ENCODE data around the gene LRRC4B.

The LRRC4B gene

GRCh38 chr19:50569938-50570540 is 1.8 kb upstream of the LRRC4B start:
- no peaks in the 10 kb centered on the region for H3K36me3 ChIP-seq (ENCODE audit: low read depth)
- no peaks in the 10 kb centered on the region for H3K9me3 ChIP-seq (ENCODE audit: severe bottlenecking)
- no peak overlapping the region for H3K27ac ChIP-seq (ENCODE audit: poor library complexity, severe bottlenecking)
- no peaks in the 10 kb centered on the region for H3K4me1 ChIP-seq (ENCODE audit: insufficient read depth, poor library complexity, severe bottlenecking)
- ATAC-seq (ENCODE audit: low read depth) (no peak), DNase-seq (ENCODE audit: low spot score) (no peak)
- no peak for TF ChIP-seq CTCF (IDR thresholded peaks at IDR 0.05; ENCODE audit: poor library complexity, severe bottlenecking)
- H3K4me3 ChIP-seq (ENCODE audit: severe bottlenecking) = no peak overlapping the region
- peaks cover 33% of the 10 kb centered on the region for H3K27me3 ChIP-seq (ENCODE audit: insufficient read depth, poor library complexity, severe bottlenecking)

- Histone ChIP-seq H3K4me3 (ENCODE audit: severe bottlenecking) (no peak overlapping the region), H3K27ac (ENCODE audit: poor library complexity, severe bottlenecking) (no peak overlapping the region), H3K4me1 (ENCODE audit: insufficient read depth, poor library complexity, severe bottlenecking) (no peaks in the 10 kb centered on the region), H3K27me3 (ENCODE audit: insufficient read depth, poor library complexity, severe bottlenecking) (peaks cover 44% of the 10 kb centered on the region), H3K36me3 (ENCODE audit: low read depth) (no peaks in the 10 kb centered on the region), H3K9me3 (ENCODE audit: severe bottlenecking) (no peaks in the 10 kb centered on the region)
- DNase-seq (ENCODE audit: low spot score) (no peak), ATAC-seq (ENCODE audit: low read depth) (no peak)
- no peak for TF ChIP-seq CTCF (IDR thresholded peaks at IDR 0.05; ENCODE audit: poor library complexity, severe bottlenecking)
These were observed 778 bp upstream of the LRRC4B start for GRCh38 chr19:50568728-50569698.

- Histone ChIP-seq H3K36me3 (ENCODE audit: low read depth) (no peaks in the 10 kb centered on the region), H3K27ac (ENCODE audit: poor library complexity, severe bottlenecking) (no peak overlapping the region), H3K9me3 (ENCODE audit: severe bottlenecking) (no peaks in the 10 kb centered on the region), H3K27me3 (ENCODE audit: insufficient read depth, poor library complexity, severe bottlenecking) (peaks cover 59% of the 10 kb centered on the region), H3K4me1 (ENCODE audit: insufficient read depth, poor library complexity, severe bottlenecking) (no peaks in the 10 kb centered on the region), H3K4me3 (ENCODE audit: severe bottlenecking) (no peak overlapping the region)
- no peak for TF ChIP-seq CTCF (IDR thresholded peaks at IDR 0.05; ENCODE audit: poor library complexity, severe bottlenecking)
- ATAC-seq (ENCODE audit: low read depth) (no peak), DNase-seq (ENCODE audit: low spot score) (no peak)
These were observed 988 bp downstream of the LRRC4B start for GRCh38 chr19:50567052-50567841.

- ATAC-seq (ENCODE audit: low read depth) = no peak
- no peak for TF ChIP-seq CTCF (IDR thresholded peaks at IDR 0.05; ENCODE audit: poor library complexity, severe bottlenecking)
- H3K27ac ChIP-seq (ENCODE audit: poor library complexity, severe bottlenecking) = no peak overlapping the region
- DNase-seq (ENCODE audit: low spot score) = no peak
- no peaks in the 10 kb centered on the region for H3K9me3 ChIP-seq (ENCODE audit: severe bottlenecking)
- peaks cover 67% of the 10 kb centered on the region for H3K27me3 ChIP-seq (ENCODE audit: insufficient read depth, poor library complexity, severe bottlenecking)
- H3K36me3 ChIP-seq (ENCODE audit: low read depth) = no peaks in the 10 kb centered on the region
- no peaks in the 10 kb centered on the region for H3K4me1 ChIP-seq (ENCODE audit: insufficient read depth, poor library complexity, severe bottlenecking)
- no peak overlapping the region for H3K4me3 ChIP-seq (ENCODE audit: severe bottlenecking)
These were observed 2.0 kb downstream of the LRRC4B start for GRCh38 chr19:50565984-50566903.

Measured in RWPE2 (cell line).